CD4-positive, alpha-beta T cell treated with Interferon gamma for 1 hour (primary cell): ENCODE data around the gene ABLIM2.

Experiments used
- DNase-seq: peaks from one replicate; pipeline ENCODE4 v3.0.0-alpha.2; 2020

The ABLIM2 gene

GRCh38 chr4:8081171-8081570 lies 77.4 kb downstream of the ABLIM2 start:
- no peak for DNase-seq

- no peak for DNase-seq
These were observed 77.9 kb downstream of the ABLIM2 start for GRCh38 chr4:8080754-8081065.

GRCh38 chr4:8079916-8080753 lies 78.5 kb downstream of the ABLIM2 start:
- DNase-seq: no peak

GRCh38 chr4:8079031-8079885 lies 79.4 kb downstream of the ABLIM2 start:
- DNase-seq: no peak

GRCh38 chr4:8078610-8079015 lies 80.0 kb downstream of the ABLIM2 start:
- no peak for DNase-seq

- no peak for DNase-seq
These were observed 80.5 kb downstream of the ABLIM2 start for GRCh38 chr4:8078109-8078494.

GRCh38 chr4:8077181-8078108 lies 81.2 kb downstream of the ABLIM2 start:
- no peak for DNase-seq

- no peak for DNase-seq
These were observed 82.6 kb downstream of the ABLIM2 start for GRCh38 chr4:8076023-8076422.

- DNase-seq: no peak
These were observed 85.3 kb downstream of the ABLIM2 start for GRCh38 chr4:8073206-8073863.

GRCh38 chr4:8072235-8072968 lies 86.2 kb downstream of the ABLIM2 start:
- no peak for DNase-seq

- no peak for DNase-seq
These were observed 86.8 kb downstream of the ABLIM2 start for GRCh38 chr4:8071766-8072165.

GRCh38 chr4:8070736-8071718 lies 87.6 kb downstream of the ABLIM2 start:
- no peak for DNase-seq

- DNase-seq: no peak
These were observed 89.4 kb downstream of the ABLIM2 start for GRCh38 chr4:8069102-8069752.

- DNase-seq: no peak
These were observed 90.4 kb downstream of the ABLIM2 start for GRCh38 chr4:8067945-8068896.

- no peak for DNase-seq
These were observed 91.2 kb downstream of the ABLIM2 start for GRCh38 chr4:8067274-8067936.

GRCh38 chr4:8066336-8066931 lies 92.2 kb downstream of the ABLIM2 start:
- no peak for DNase-seq

- DNase-seq: no peak
These were observed 94.5 kb downstream of the ABLIM2 start for GRCh38 chr4:8063974-8064563.
